Heart right ventricle (tissue), 16 donors: ENCODE measurements around the gene PGAP2. TPM values are rescaled to one million over a fixed set of nuclear protein-coding genes. Genes with fewer than 3 reads are reported as not detected.
A peak's percentile ranks its signal among the peaks of the same experiment; 100 is the strongest.

Source experiments
- ATAC-seq, 8 donors: fragments of 200-7000 bp; cut with Tn5 transposase; one replicate each; pipeline ENCODE4 v1.9.1; 2020; ENCODE audit warnings: mild to moderate bottlenecking in 8 of 8, moderate library complexity in 8 of 8, moderate number of reproducible peaks in 1 of 8
- DNase-seq, 2 donors: peaks; one replicate each; pipeline ENCODE4 v3.0.0-alpha.2; 2020
- H3K27ac ChIP-seq, 10 donors: fragments of 200-600 bp; sonication (generic) in 2 of 10; one replicate each; pipeline versions ENCODE4 v1.5.0 to v1.8.0; 2020 to 2022; ENCODE audit warnings: mild to moderate bottlenecking in 3 of 10
- H3K27me3 ChIP-seq, 7 donors: fragments of 200-600 bp; one replicate each; pipeline ENCODE4 v1.8.0; 2021 to 2022; ENCODE audit warnings: mild to moderate bottlenecking in 2 of 7
- H3K36me3 ChIP-seq, 9 donors: fragments of 200-600 bp; sonication (generic) in 1 of 9; one replicate each; pipeline versions ENCODE4 v1.5.0 to v1.8.0; 2020 to 2022; ENCODE audit warnings: mild to moderate bottlenecking in 2 of 9
- H3K4me1 ChIP-seq, 9 donors: fragments of 200-600 bp; sonication (generic) in 1 of 9; one replicate each; pipeline versions ENCODE4 v1.5.0 to v1.8.0; 2020 to 2022; ENCODE audit warnings: mild to moderate bottlenecking in 4 of 9
- H3K4me3 ChIP-seq, 10 donors: fragments of 200-600 bp; sonication (generic) in 2 of 10; one replicate each; pipeline versions ENCODE4 v1.5.0 to v1.8.0; 2020 to 2022; ENCODE audit warnings: mild to moderate bottlenecking in 7 of 10, moderate library complexity in 2 of 10
- H3K9me3 ChIP-seq, 11 donors: fragments of 200-600 bp in 10 of 11; sonication (generic) in 2 of 11; one replicate each; pipeline versions ENCODE4 v1.5.0 to v1.8.0; 2013 to 2022; ENCODE audit warnings: mild to moderate bottlenecking in 2 of 11, control low read depth in 1 of 11, moderate library complexity in 1 of 11
- WGBS, 2 donors: extraction: QIAGEN DNeasy Blood & Tissue Kit; methylation state at CpG; one replicate each; pipeline ENCODE4 v1.1.7; 2013; ENCODE audit warnings: inconsistent platforms in 1 of 2; 5-methylcytosine and 5-hydroxymethylcytosine counted together
- intact Hi-C, 10 donors: fragments of 100-400 bp; cut with DNase I; formaldehyde crosslinking; loops; one replicate each; pipeline versions ENCODE4 v1.11.1 to v1.14.2; 2022
- polyA plus RNA-seq, 2 donors: library from polyadenylated mRNA; stranded (reverse); fragments of 200-250 nt; gene quantifications; one replicate each; pipeline ENCODE4 v1.2.3, GENCODE V29; 2013
- total RNA-seq, 10 donors: library from RNA; stranded (reverse); fragmentation: NEBNext Ultra II Directional in 3 of 10; extraction: Animal tissue kit (Norgen Biotek cat#: 25700) in 3 of 10; gene quantifications; one replicate each; pipeline versions ENCODE4 v1.2.1 to v1.2.4, GENCODE V29; 2021 to 2023
- TF ChIP-seq, protein P1 (sequence below), 9 donors: fragments of 200-600 bp; sonication (generic) in 2 of 9; IDR thresholded peaks; one replicate each; pipeline versions ENCODE4 v1.5.0 to v1.8.0; 2021 to 2022; ENCODE audit warnings: antibody characterized with exemption in 9 of 9, mild to moderate bottlenecking in 5 of 9, moderate library complexity in 1 of 9
- donor health status: Arrhythmogenic right ventricular cardiomyopathy.
- donor health status: ischemic (EF 13 %, LVEDD 7.1; RV severe dilation, severe dysfunction).
- donor health status: healthy with polysubstance abuse.
- donor health status: DM: no; HTN: yes; CAD: no.
- donor health status: DM: no; HTN: no; CAD: no.
- donor health status: ischemic (EF 25% LVEDD 6.9; RV normal size, moderate dysfunction).
- donor health status: ischemic (EF 25% LVEDD 5.7; RV mildly dilated, moderate dysfunction).
- donor health status: healthy.
- donor health status: DM: yes; HTN: yes; CAD: no.
- donor health status: Ischemic cardiomyopathy.
- donor health status: ischemic (EF 35%, LVEDD 5.7; RV mildly dilated, moderate dysfunction).
- donor health status: nonischemic (EF 11% LVEDD 7.7; RV severe dilation, severe dysfunction).
- donor health status: DM: yes; HTN: yes; CAD: no.
- donor health status: PGD.
- donor health status: ischemic (EF 29% LVEDD 5.4; RV normal size, mild dysfunction).
- donor health status: nonischemic (EF 23%, LVEDD 6.1; RV moderate dilation, normal function).

The PGAP2 gene
- total and polyA plus RNA-seq, 12 donors, result 12.7 to 29.8 (median 20.9) TPM

DNA sequence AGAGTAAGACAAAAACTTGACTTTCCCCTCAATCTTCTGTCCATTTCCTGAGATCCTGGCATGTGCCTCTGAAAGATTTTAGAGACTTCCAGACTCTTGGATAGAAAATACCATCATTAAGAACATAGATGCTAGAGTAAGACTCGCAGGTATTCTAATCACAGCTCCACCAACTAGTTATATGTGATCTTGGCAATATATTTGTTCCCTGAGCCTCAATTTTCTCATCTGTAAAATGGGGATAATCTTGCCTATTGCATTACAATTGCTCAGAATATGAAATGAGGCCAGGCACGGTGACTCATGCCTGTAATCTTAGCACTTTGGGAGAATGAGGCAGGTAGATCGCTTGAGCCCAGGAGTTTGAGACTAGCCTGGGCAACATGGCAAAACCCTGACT lies 21.7 kb downstream of the PGAP2 start:
- ATAC-seq, result no peak
- TF ChIP-seq, protein P1, sequence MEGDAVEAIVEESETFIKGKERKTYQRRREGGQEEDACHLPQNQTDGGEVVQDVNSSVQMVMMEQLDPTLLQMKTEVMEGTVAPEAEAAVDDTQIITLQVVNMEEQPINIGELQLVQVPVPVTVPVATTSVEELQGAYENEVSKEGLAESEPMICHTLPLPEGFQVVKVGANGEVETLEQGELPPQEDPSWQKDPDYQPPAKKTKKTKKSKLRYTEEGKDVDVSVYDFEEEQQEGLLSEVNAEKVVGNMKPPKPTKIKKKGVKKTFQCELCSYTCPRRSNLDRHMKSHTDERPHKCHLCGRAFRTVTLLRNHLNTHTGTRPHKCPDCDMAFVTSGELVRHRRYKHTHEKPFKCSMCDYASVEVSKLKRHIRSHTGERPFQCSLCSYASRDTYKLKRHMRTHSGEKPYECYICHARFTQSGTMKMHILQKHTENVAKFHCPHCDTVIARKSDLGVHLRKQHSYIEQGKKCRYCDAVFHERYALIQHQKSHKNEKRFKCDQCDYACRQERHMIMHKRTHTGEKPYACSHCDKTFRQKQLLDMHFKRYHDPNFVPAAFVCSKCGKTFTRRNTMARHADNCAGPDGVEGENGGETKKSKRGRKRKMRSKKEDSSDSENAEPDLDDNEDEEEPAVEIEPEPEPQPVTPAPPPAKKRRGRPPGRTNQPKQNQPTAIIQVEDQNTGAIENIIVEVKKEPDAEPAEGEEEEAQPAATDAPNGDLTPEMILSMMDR (IDR thresholded peaks at IDR 0.05), result no peak
- no peaks in the 10 kb centered on the region for H3K27me3 ChIP-seq
- peak overlapping the region in 1 of 10 donors; percentile 100 for H3K27ac ChIP-seq
- 95 to 97% methylated on average over 3 of the region's 3 CpGs for WGBS, 2 donors
- DNase-seq, result no peak
- no peaks in the 10 kb centered on the region for H3K9me3 ChIP-seq
- no peak overlapping the region for H3K4me3 ChIP-seq
- intact Hi-C loops, result no loop called here
- peaks cover 0 to 80% (median 16%) of the 10 kb centered on the region in 9 donors for H3K36me3 ChIP-seq
- peaks cover 14 to 81% (median 41%) of the 10 kb centered on the region in 9 donors for H3K4me1 ChIP-seq

DNA sequence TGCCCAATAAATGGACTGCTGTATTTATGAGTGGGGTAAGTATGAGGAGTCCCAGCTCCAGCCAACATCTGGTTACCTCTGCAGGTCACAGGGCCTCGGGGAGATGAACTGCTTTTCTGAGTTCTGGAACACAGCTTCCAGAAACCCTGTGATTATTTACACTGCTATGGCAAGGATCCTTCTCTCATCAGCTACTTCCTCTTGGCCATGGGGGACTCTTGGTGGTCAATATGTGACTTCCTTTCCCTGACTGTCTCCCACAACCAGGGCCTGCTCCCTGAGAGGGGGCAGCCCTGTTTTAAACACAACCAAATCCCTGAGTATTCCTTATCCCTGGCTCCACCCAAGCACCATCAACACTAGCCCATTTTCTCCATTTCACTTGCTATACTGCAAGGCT lies 22.4 kb downstream of the PGAP2 start:
- 71 to 82% methylated on average over 1 of the region's 1 CpG for WGBS, 2 donors
- TF ChIP-seq, protein P1 (IDR thresholded peaks at IDR 0.05), result no peak
- ATAC-seq (no peak), DNase-seq (no peak)
- Histone ChIP-seq H3K36me3 (peaks cover 0 to 76% (median 16%) of the 10 kb centered on the region in 9 donors), H3K4me3 (no peak overlapping the region), H3K4me1 (peaks cover 16 to 81% (median 47%) of the 10 kb centered on the region in 9 donors), H3K9me3 (no peaks in the 10 kb centered on the region), H3K27me3 (no peaks in the 10 kb centered on the region), H3K27ac (peak overlapping the region in 5 of 10 donors; percentile 29 to 100 (median 51))
- intact Hi-C loops, result no loop called here

DNA sequence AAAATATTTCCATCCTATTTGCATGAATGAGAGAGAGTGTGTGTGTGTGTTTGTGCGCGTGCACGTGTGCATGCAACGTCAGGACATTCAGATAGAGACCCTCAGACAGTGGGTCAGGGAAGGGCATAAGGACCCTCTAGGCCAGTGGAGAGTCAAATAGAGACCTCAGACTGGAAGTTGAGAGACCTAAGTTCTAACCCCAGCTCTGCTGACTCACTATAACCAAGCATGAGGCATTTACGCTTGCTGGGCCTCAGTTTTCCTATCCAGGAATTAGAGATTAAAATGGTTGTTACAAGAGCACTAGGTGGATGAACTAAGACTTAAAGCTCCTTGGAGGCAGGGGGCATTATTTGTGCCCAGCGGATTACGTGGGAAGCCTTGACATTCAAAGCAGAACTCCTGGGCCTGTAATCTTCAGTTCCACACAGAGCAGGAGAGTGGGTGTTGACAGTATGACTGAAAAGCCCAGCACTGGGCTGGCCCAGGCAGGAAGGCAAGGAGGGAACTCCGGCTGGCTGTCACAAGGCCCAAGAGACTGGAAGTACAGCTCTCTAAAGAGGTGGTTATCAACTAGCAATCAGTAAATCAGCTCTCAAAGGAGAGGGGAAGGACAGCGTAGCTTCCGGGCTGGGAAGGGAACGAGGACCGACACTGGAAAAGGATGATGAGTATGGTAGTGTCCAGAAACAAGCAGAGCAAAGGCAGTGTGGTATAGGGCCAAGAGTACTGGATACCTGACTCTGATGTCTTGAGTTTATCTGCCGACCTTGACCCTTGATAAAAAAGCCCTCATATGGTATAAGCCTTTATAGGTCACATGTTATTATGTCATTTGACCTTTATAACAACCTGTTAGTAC lies 23.2 kb downstream of the PGAP2 start:
- H3K36me3 ChIP-seq, result peaks cover 0 to 71% (median 15%) of the 10 kb centered on the region in 9 donors
- H3K4me3 ChIP-seq, result no peak overlapping the region
- ATAC-seq (peak; percentile 21 to 78 (median 74)), DNase-seq (peak in 1 of 2 donors; percentile 45)
- no peaks in the 10 kb centered on the region for H3K27me3 ChIP-seq
- intact Hi-C loops, result no loop called here
- 39 to 42% methylated on average over 13 of the region's 13 CpGs for WGBS, 2 donors
- H3K9me3 ChIP-seq, result no peaks in the 10 kb centered on the region
- TF ChIP-seq, protein P1 (IDR thresholded peaks at IDR 0.05), result no peak
- H3K27ac ChIP-seq, result peak overlapping the region in 8 of 10 donors; percentile 29 to 100 (median 51)
- H3K4me1 ChIP-seq, result peaks cover 22 to 84% (median 55%) of the 10 kb centered on the region in 9 donors

DNA sequence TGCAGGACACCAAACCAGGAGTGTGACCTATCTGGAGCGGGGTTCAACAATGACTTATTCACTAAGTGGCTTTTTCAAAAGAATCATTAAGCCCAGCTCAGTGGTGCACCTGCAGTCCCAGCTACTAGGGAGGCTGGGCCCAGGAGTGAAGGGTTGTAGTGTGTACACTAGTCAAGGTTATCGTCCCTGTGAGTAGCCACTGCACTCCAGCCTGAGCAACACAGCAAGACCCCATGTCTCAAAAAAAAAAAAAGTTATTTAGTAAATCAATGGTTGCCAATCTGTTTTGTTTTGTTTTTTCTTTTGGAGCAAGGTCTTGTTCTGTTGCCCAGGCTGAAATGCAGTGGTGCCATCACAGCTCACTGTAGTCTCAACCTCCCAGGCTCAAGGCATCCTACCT lies 24.5 kb downstream of the PGAP2 start:
- intact Hi-C loops, result no loop called here
- TF ChIP-seq, protein P1 (IDR thresholded peaks at IDR 0.05), result no peak
- Histone ChIP-seq H3K36me3 (peaks cover 0 to 59% (median 6%) of the 10 kb centered on the region in 9 donors), H3K9me3 (no peaks in the 10 kb centered on the region), H3K27me3 (no peaks in the 10 kb centered on the region), H3K4me1 (peaks cover 32 to 90% (median 67%) of the 10 kb centered on the region in 9 donors), H3K27ac (peak overlapping the region in 4 of 10 donors; percentile 29 to 100 (median 58)), H3K4me3 (peak overlapping the region in 1 of 10 donors; percentile 6)
- 94 to 98% methylated on average over 2 of the region's 2 CpGs for WGBS, 2 donors
- DNase-seq (no peak), ATAC-seq (no peak)
